Activated naive CD4-positive, alpha-beta T cell treated with anti-CD3 and anti-CD28 coated beads, Interleukin-2, amount 50 U/mL, for 72 hours (primary cell): ENCODE measurements around the gene WFS1. TPM values are rescaled to one million over a fixed set of nuclear protein-coding genes. Genes with fewer than 3 reads are reported as not detected.

Source experiments
- ATAC-seq, 2 donors: fragments of 150-1000 bp; cut with Tn5 transposase; 2 replicates each; pipeline ENCODE4 v1.10.0; 2021; ENCODE audit warnings: mild to moderate bottlenecking in 2 of 2, moderate library complexity in 2 of 2
- DNase-seq, 2 donors: peaks; one replicate each; pipeline ENCODE4 v3.0.0; 2021 to 2022; ENCODE audit warnings: low spot score in 2 of 2
- H3K27ac Mint-ChIP-seq, 2 donors: one replicate each; pipeline ENCODE4 v1.8.0; 2022; ENCODE audit warnings: mild to moderate bottlenecking in 2 of 2, mixed read lengths in 2 of 2
- H3K36me3 Mint-ChIP-seq, 2 donors: one replicate each; pipeline ENCODE4 v1.8.0; 2022; ENCODE audit warnings: mixed read lengths in 2 of 2
- H3K9me3 Mint-ChIP-seq, 2 donors: one replicate each; pipeline ENCODE4 v1.8.0; 2022; ENCODE audit warnings: mixed read lengths in 2 of 2
- total RNA-seq, 2 donors: library from RNA; stranded (reverse); gene quantifications; one replicate each; pipeline ENCODE4 v1.2.3, GENCODE V29; 2022

Gene WFS1
- total RNA-seq, 2 donors from 2014 or later, result 1.8 to 3.2 TPM

- no peaks in the 10 kb centered on the region for H3K36me3 Mint-ChIP-seq
- ATAC-seq, result no peak
- no peak overlapping the region for H3K27ac Mint-ChIP-seq
- no peak for DNase-seq
- H3K9me3 Mint-ChIP-seq, result no peaks in the 10 kb centered on the region
Measured at GRCh38 chr4:6250984-6251295, 18.7 kb upstream of the WFS1 start.

GRCh38 chr4:6251365-6251764 lies 18.3 kb upstream of the WFS1 start:
- no peak for DNase-seq

GRCh38 chr4:6252051-6252450 lies 17.6 kb upstream of the WFS1 start:
- H3K27ac Mint-ChIP-seq, result no peak overlapping the region
- no peak for ATAC-seq
- H3K9me3 Mint-ChIP-seq, result no peaks in the 10 kb centered on the region
- no peaks in the 10 kb centered on the region for H3K36me3 Mint-ChIP-seq
- no peak for DNase-seq

More at GRCh38 chr4:6251365-6251764, 18.3 kb upstream of the WFS1 start:
- ATAC-seq, result no peak
- Mint-ChIP-seq H3K36me3 (no peaks in the 10 kb centered on the region), H3K9me3 (no peaks in the 10 kb centered on the region), H3K27ac (no peak overlapping the region)

- H3K36me3 Mint-ChIP-seq, result no peaks in the 10 kb centered on the region
Measured at GRCh38 chr4:6253111-6253510, 16.5 kb upstream of the WFS1 start.

GRCh38 chr4:6253961-6254360 lies 15.7 kb upstream of the WFS1 start:
- H3K9me3 Mint-ChIP-seq, result no peaks in the 10 kb centered on the region
- no peak for ATAC-seq

More at GRCh38 chr4:6253111-6253510, 16.5 kb upstream of the WFS1 start:
- Mint-ChIP-seq H3K27ac (no peak overlapping the region), H3K9me3 (no peaks in the 10 kb centered on the region)
- DNase-seq, result no peak
- no peak for ATAC-seq

GRCh38 chr4:6256141-6256540 lies 13.5 kb upstream of the WFS1 start:
- ATAC-seq, result no peak
- H3K9me3 Mint-ChIP-seq, result no peaks in the 10 kb centered on the region
- H3K27ac Mint-ChIP-seq, result no peak overlapping the region

More at GRCh38 chr4:6253961-6254360, 15.7 kb upstream of the WFS1 start:
- no peak overlapping the region for H3K27ac Mint-ChIP-seq
- DNase-seq, result no peak
- H3K36me3 Mint-ChIP-seq, result no peaks in the 10 kb centered on the region

GRCh38 chr4:6257247-6258025 lies 12.2 kb upstream of the WFS1 start:
- Mint-ChIP-seq H3K27ac (peak overlapping the region in 1 of 2 donors; percentile 19), H3K9me3 (no peaks in the 10 kb centered on the region), H3K36me3 (no peaks in the 10 kb centered on the region)
- peak in 1 of 2 donors; percentile 16 for ATAC-seq
- DNase-seq, result no peak

More at GRCh38 chr4:6256141-6256540, 13.5 kb upstream of the WFS1 start:
- no peaks in the 10 kb centered on the region for H3K36me3 Mint-ChIP-seq
- no peak for DNase-seq

- no peak overlapping the region for H3K27ac Mint-ChIP-seq
- no peaks in the 10 kb centered on the region for H3K9me3 Mint-ChIP-seq
- ATAC-seq (no peak), DNase-seq (no peak)
- no peaks in the 10 kb centered on the region for H3K36me3 Mint-ChIP-seq
Measured at GRCh38 chr4:6258026-6258360, 11.7 kb upstream of the WFS1 start.

GRCh38 chr4:6258741-6259140 lies 10.9 kb upstream of the WFS1 start:
- no peaks in the 10 kb centered on the region for H3K36me3 Mint-ChIP-seq
- no peaks in the 10 kb centered on the region for H3K9me3 Mint-ChIP-seq
- no peak overlapping the region for H3K27ac Mint-ChIP-seq
- ATAC-seq (no peak), DNase-seq (no peak)

GRCh38 chr4:6259886-6260285 lies 9.8 kb upstream of the WFS1 start:
- H3K36me3 Mint-ChIP-seq, result no peaks in the 10 kb centered on the region
- no peak for DNase-seq
- H3K9me3 Mint-ChIP-seq, result no peaks in the 10 kb centered on the region
- no peak overlapping the region for H3K27ac Mint-ChIP-seq
- ATAC-seq, result no peak

GRCh38 chr4:6262176-6262575 lies 7.5 kb upstream of the WFS1 start:
- no peak for DNase-seq
- Mint-ChIP-seq H3K27ac (no peak overlapping the region), H3K9me3 (no peaks in the 10 kb centered on the region), H3K36me3 (no peaks in the 10 kb centered on the region)
- no peak for ATAC-seq

GRCh38 chr4:6262847-6263487 lies 6.7 kb upstream of the WFS1 start:
- Mint-ChIP-seq H3K36me3 (no peaks in the 10 kb centered on the region), H3K9me3 (no peaks in the 10 kb centered on the region), H3K27ac (no peak overlapping the region)
- ATAC-seq, result no peak
- no peak for DNase-seq

- Mint-ChIP-seq H3K27ac (no peak overlapping the region), H3K9me3 (no peaks in the 10 kb centered on the region), H3K36me3 (no peaks in the 10 kb centered on the region)
- ATAC-seq, result no peak
- no peak for DNase-seq
Measured at GRCh38 chr4:6263526-6264224, 6.0 kb upstream of the WFS1 start.

- no peak overlapping the region for H3K27ac Mint-ChIP-seq
- H3K9me3 Mint-ChIP-seq, result no peaks in the 10 kb centered on the region
- DNase-seq, result no peak
- ATAC-seq, result peak in 1 of 2 donors; percentile 68
- no peaks in the 10 kb centered on the region for H3K36me3 Mint-ChIP-seq
Measured at GRCh38 chr4:6264225-6264540, 5.5 kb upstream of the WFS1 start.

- Mint-ChIP-seq H3K27ac (peak overlapping the region in 1 of 2 donors; percentile 82), H3K36me3 (no peaks in the 10 kb centered on the region)
Measured at GRCh38 chr4:6265546-6265945, 4.1 kb upstream of the WFS1 start.

GRCh38 chr4:6267573-6267972 lies 2.1 kb upstream of the WFS1 start:
- DNase-seq (no peak), ATAC-seq (no peak)
- Mint-ChIP-seq H3K36me3 (no peaks in the 10 kb centered on the region), H3K9me3 (no peaks in the 10 kb centered on the region), H3K27ac (no peak overlapping the region)

More at GRCh38 chr4:6265546-6265945, 4.1 kb upstream of the WFS1 start:
- no peaks in the 10 kb centered on the region for H3K9me3 Mint-ChIP-seq
- ATAC-seq, result no peak
- DNase-seq, result no peak

GRCh38 chr4:6268650-6269615 lies 717 bp upstream of the WFS1 start:
- ATAC-seq (no peak), DNase-seq (no peak)
- Mint-ChIP-seq H3K9me3 (no peaks in the 10 kb centered on the region), H3K27ac (no peak overlapping the region), H3K36me3 (no peaks in the 10 kb centered on the region)
